ENCODE measurements around the gene MYH3. TPM values are rescaled to one million over a fixed set of nuclear protein-coding genes. Genes with fewer than 3 reads are reported as not detected.

MYH3 gene
- total RNA-seq, 5 donors from 2014 or later (not counting 1 experiment from before 2014, with no cell fraction given) = 6.6 to 12.1 (median 11.1) TPM

DNA sequence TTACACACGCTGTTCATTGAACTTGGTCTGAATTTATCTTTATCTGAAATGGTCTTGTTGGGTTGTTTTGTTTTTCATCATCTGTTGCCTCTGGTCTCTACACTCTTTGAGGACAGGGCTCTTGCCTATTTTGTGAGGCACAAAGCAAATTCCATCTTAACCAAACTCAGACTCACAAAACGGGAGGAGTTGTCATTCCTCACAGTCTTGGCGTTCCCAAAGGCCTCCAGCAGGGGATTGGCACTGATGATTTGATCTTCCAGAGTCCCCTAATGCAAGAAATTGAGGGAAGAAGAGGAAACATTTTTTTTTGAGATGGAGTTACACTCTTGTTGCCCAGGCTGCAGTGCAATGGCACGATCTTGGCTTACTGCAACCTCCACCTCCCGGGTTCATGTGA lies 8.7 kb downstream of the MYH3 start:
- peaks cover 0 to 9% of the 10 kb centered on the region in 2 experiments for H3K4me1 ChIP-seq (ENCODE audit: control insufficient read depth in 1 of 2, extremely low read depth in 1 of 2, insufficient read depth in 2 of 2, low read length in 2 of 2)
- Mint-ChIP-seq H3K4me1 (peaks cover 6 to 10% (median 7%) of the 10 kb centered on the region in 3 donors), H3K27me3 (no peaks in the 10 kb centered on the region), H3K4me3 (no peak overlapping the region), H3K36me3 (peaks cover 13% of the 10 kb centered on the region), H3K9me3 (no peaks in the 10 kb centered on the region), H3K27ac (no peak overlapping the region)
- no peak for ATAC-seq (replicated peaks in 1 of 4)
- H3K4me3 ChIP-seq (ENCODE audit: control insufficient read depth in 1 of 2, extremely low read depth in 1 of 2, low read length in 1 of 2) = no peak overlapping the region
- no peaks in the 10 kb centered on the region for H3K9me3 ChIP-seq
- no peak for DNase-seq
- ChIA-PET CTCF (interaction anchor here in 1 of 2 donors (1.2 kb wide), 1 partner anchor 31 kb away, joined by 4 read pairs; no protein-coding TSS in a partner anchor), POLR2A (no interaction called here)
- no CpG with 5 or more reads among the region's 5 CpGs for WGBS (ENCODE audit: insufficient coverage)
- peaks cover 0 to 6% of the 10 kb centered on the region in 2 experiments for H3K27me3 ChIP-seq (replicated peaks in 1 of 2; ENCODE audit: control insufficient read depth in 2 of 2, extremely low read depth in 1 of 2, insufficient read depth in 2 of 2, low read length in 1 of 2)
- peaks cover 0 to 10% of the 10 kb centered on the region in 2 donors for H3K36me3 ChIP-seq (ENCODE audit: control insufficient read depth in 2 of 2, extremely low read depth in 1 of 2, insufficient read depth in 1 of 2, low read length in 1 of 2)
- H3K27ac ChIP-seq (ENCODE audit: low read length) = no peak overlapping the region

DNA sequence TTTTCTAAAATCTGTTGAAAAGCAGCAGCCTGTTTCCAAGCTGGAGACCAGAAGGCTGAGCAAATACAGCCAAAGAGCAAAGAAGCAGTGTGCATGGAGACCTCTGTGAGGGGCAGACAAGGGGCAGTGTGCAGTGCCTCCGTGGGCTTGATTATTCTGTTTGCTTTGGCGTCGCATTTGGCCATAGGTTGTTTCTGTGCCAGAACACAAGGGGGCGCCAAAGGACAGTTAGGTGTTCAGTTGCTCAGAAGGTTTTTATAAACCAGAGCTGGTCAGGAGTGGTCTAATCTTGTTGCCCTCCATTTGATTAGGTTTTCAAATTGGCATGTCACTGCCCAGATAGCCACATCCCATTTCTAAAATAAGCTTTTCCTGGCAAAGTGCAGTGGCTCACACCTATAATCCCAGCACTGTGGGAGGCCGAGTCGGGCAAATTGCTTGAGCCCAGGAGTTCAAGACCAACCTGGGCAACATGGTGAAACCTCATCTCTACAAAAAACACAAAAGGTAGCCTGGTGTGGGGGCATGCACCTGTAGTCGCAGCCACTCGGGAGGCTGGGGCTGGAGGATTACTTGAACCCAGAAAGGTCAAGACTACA lies 10.6 kb downstream of the MYH3 start:
- ATAC-seq (replicated peaks in 1 of 4) (peak; percentile 43 to 76 (median 68)), DNase-seq (peak; percentile 33 to 84 (median 62))
- Histone ChIP-seq H3K4me1 (ENCODE audit: control insufficient read depth in 1 of 2, extremely low read depth in 1 of 2, insufficient read depth in 2 of 2, low read length in 2 of 2) (peaks cover 0 to 2% of the 10 kb centered on the region in 2 experiments), H3K36me3 (ENCODE audit: control insufficient read depth in 2 of 2, extremely low read depth in 1 of 2, insufficient read depth in 1 of 2, low read length in 1 of 2) (peaks cover 4 to 21% of the 10 kb centered on the region in 2 donors), H3K9me3 (no peaks in the 10 kb centered on the region), H3K27me3 (replicated peaks in 1 of 2; ENCODE audit: control insufficient read depth in 2 of 2, extremely low read depth in 1 of 2, insufficient read depth in 2 of 2, low read length in 1 of 2) (no peaks in the 10 kb centered on the region), H3K27ac (ENCODE audit: low read length) (no peak overlapping the region), H3K4me3 (ENCODE audit: control insufficient read depth in 1 of 2, extremely low read depth in 1 of 2, low read length in 1 of 2) (no peak overlapping the region)
- Mint-ChIP-seq H3K27ac (no peak overlapping the region), H3K27me3 (no peaks in the 10 kb centered on the region), H3K9me3 (no peaks in the 10 kb centered on the region), H3K4me1 (peaks cover 0 to 4% (median 0%) of the 10 kb centered on the region in 3 donors), H3K4me3 (no peak overlapping the region), H3K36me3 (peaks cover 25% of the 10 kb centered on the region)
- 52% methylated on average over 7 of the region's 8 CpGs for WGBS (ENCODE audit: insufficient coverage)
- POLR2A ChIA-PET = no interaction called here
- CTCF ChIA-PET = interaction anchor here (0.6 to 3.4 kb wide), 17 partner anchors 12 to 998 kb away, joined by 3 to 35 read pairs (median 4); no protein-coding TSS in a partner anchor

DNA sequence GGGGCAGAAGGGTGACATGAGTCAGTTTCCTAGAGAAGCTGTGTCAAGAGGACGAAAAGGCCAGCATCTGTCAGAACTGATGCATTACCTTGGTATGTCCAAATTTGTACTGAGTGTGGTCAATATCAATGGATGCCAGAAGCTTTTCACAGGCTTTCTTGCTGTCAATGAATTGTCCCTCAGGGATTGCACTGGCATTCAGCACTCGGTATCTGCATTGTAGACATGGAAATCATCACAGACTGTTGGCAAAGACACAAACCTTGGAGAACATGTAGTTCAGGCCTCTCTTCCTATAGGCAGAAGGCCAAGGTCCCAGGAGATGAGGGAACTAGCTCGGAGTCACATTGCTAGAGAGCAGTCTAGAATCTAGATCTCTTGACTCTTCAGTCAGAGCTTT lies 16.6 kb downstream of the MYH3 start:
- Histone ChIP-seq H3K27ac (ENCODE audit: low read length) (no peak overlapping the region), H3K4me1 (ENCODE audit: control insufficient read depth in 1 of 2, extremely low read depth in 1 of 2, insufficient read depth in 2 of 2, low read length in 2 of 2) (no peaks in the 10 kb centered on the region), H3K4me3 (ENCODE audit: control insufficient read depth in 1 of 2, extremely low read depth in 1 of 2, low read length in 1 of 2) (no peak overlapping the region), H3K9me3 (no peaks in the 10 kb centered on the region), H3K36me3 (ENCODE audit: control insufficient read depth in 2 of 2, extremely low read depth in 1 of 2, insufficient read depth in 1 of 2, low read length in 1 of 2) (peaks cover 14 to 50% of the 10 kb centered on the region in 2 donors), H3K27me3 (replicated peaks in 1 of 2; ENCODE audit: control insufficient read depth in 2 of 2, extremely low read depth in 1 of 2, insufficient read depth in 2 of 2, low read length in 1 of 2) (no peaks in the 10 kb centered on the region)
- DNase-seq (no peak), ATAC-seq (replicated peaks in 1 of 4) (no peak)
- Mint-ChIP-seq H3K4me1 (no peaks in the 10 kb centered on the region), H3K27ac (no peak overlapping the region), H3K4me3 (no peak overlapping the region), H3K36me3 (peaks cover 64% of the 10 kb centered on the region), H3K27me3 (no peaks in the 10 kb centered on the region), H3K9me3 (no peaks in the 10 kb centered on the region)
- CTCF ChIA-PET = interaction anchor here in 1 of 2 donors (1.6 kb wide), 1 partner anchor 9 kb away, joined by 3 read pairs; no protein-coding TSS in a partner anchor
- POLR2A ChIA-PET = no interaction called here
- WGBS (ENCODE audit: insufficient coverage) = 80% methylated on average over 3 of the region's 3 CpGs

DNA sequence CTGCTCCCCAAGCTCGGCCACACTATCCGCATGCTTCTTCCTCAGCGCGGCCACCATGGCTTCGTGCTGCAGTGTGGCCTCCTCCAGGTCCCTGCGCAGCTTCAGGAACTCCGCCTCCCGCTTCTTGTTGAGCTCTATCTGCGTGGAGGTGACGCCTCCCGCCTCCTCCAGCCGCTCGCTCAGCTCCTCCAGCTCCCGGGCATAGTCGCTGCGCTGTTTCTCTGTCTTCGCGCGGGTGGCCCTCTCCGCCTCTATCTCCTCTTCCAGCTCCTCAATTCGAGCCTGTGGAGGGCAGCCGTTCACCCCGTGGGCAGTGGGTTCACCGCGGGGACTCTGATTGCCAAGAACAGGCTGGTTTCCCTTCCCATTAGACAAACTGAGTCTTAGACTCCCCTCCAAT lies 19.0 kb downstream of the MYH3 start:
- peaks cover 14 to 46% of the 10 kb centered on the region in 2 donors for H3K36me3 ChIP-seq (ENCODE audit: control insufficient read depth in 2 of 2, extremely low read depth in 1 of 2, insufficient read depth in 1 of 2, low read length in 1 of 2)
- H3K4me3 Mint-ChIP-seq = no peak overlapping the region
- ATAC-seq (replicated peaks in 1 of 4) (no peak), DNase-seq (no peak)
- ChIA-PET CTCF (no interaction called here), POLR2A (no interaction called here)
- no peaks in the 10 kb centered on the region for H3K4me1 ChIP-seq (ENCODE audit: control insufficient read depth in 1 of 2, extremely low read depth in 1 of 2, insufficient read depth in 2 of 2, low read length in 2 of 2)
- H3K27ac Mint-ChIP-seq = no peak overlapping the region
- H3K4me3 ChIP-seq (ENCODE audit: control insufficient read depth in 1 of 2, extremely low read depth in 1 of 2, low read length in 1 of 2) = no peak overlapping the region
- H3K36me3 Mint-ChIP-seq = peaks cover 68% of the 10 kb centered on the region
- no peaks in the 10 kb centered on the region for H3K9me3 ChIP-seq
- H3K27me3 Mint-ChIP-seq = no peaks in the 10 kb centered on the region
- WGBS (ENCODE audit: insufficient coverage) = 94% methylated on average over 25 of the region's 25 CpGs
- no peak overlapping the region for H3K27ac ChIP-seq (ENCODE audit: low read length)
- H3K9me3 Mint-ChIP-seq = no peaks in the 10 kb centered on the region
- no peaks in the 10 kb centered on the region for H3K27me3 ChIP-seq (replicated peaks in 1 of 2; ENCODE audit: control insufficient read depth in 2 of 2, extremely low read depth in 1 of 2, insufficient read depth in 2 of 2, low read length in 1 of 2)
- peaks cover 0 to 6% (median 0%) of the 10 kb centered on the region in 3 donors for H3K4me1 Mint-ChIP-seq

DNA sequence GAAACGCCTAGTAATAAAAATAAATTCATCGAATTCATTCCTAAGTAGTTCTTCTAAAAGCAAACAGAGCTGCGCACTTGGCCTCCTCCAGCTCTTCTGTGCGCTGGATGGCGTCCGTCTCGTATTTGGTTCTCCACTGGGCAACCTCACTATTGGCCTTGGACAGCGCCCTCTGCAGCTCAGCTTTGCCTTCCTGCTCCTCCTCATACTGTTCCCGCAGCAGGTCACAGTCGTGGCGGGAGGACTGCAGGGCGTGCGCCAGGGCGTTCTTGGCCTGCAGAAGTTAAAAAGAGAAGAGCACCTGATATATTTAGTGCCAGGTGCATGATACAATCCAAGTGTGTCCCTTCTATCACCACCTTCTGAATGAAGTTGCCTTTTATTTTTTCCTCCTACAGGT lies 21.8 kb downstream of the MYH3 start:
- Mint-ChIP-seq H3K4me1 (peaks cover 0 to 8% (median 2%) of the 10 kb centered on the region in 3 donors), H3K9me3 (no peaks in the 10 kb centered on the region), H3K27ac (no peak overlapping the region), H3K36me3 (peaks cover 57% of the 10 kb centered on the region), H3K4me3 (no peak overlapping the region), H3K27me3 (no peaks in the 10 kb centered on the region)
- no peak for ATAC-seq (replicated peaks in 1 of 4)
- CTCF ChIA-PET = interaction anchor here (0.6 to 1.4 kb wide), 4 partner anchors 10 to 51 kb away, joined by 3 to 5 read pairs (median 4); no protein-coding TSS in a partner anchor
- Histone ChIP-seq H3K4me3 (ENCODE audit: control insufficient read depth in 1 of 2, extremely low read depth in 1 of 2, low read length in 1 of 2) (no peak overlapping the region), H3K27ac (ENCODE audit: low read length) (no peak overlapping the region), H3K27me3 (replicated peaks in 1 of 2; ENCODE audit: control insufficient read depth in 2 of 2, extremely low read depth in 1 of 2, insufficient read depth in 2 of 2, low read length in 1 of 2) (no peaks in the 10 kb centered on the region), H3K36me3 (ENCODE audit: control insufficient read depth in 2 of 2, extremely low read depth in 1 of 2, insufficient read depth in 1 of 2, low read length in 1 of 2) (peaks cover 9 to 33% of the 10 kb centered on the region in 2 donors), H3K9me3 (no peaks in the 10 kb centered on the region), H3K4me1 (ENCODE audit: control insufficient read depth in 1 of 2, extremely low read depth in 1 of 2, insufficient read depth in 2 of 2, low read length in 2 of 2) (peaks cover 0 to 3% of the 10 kb centered on the region in 2 experiments)
- no peak for DNase-seq
- 99% methylated on average over 7 of the region's 14 CpGs for WGBS (ENCODE audit: insufficient coverage)
- POLR2A ChIA-PET = no interaction called here

DNA sequence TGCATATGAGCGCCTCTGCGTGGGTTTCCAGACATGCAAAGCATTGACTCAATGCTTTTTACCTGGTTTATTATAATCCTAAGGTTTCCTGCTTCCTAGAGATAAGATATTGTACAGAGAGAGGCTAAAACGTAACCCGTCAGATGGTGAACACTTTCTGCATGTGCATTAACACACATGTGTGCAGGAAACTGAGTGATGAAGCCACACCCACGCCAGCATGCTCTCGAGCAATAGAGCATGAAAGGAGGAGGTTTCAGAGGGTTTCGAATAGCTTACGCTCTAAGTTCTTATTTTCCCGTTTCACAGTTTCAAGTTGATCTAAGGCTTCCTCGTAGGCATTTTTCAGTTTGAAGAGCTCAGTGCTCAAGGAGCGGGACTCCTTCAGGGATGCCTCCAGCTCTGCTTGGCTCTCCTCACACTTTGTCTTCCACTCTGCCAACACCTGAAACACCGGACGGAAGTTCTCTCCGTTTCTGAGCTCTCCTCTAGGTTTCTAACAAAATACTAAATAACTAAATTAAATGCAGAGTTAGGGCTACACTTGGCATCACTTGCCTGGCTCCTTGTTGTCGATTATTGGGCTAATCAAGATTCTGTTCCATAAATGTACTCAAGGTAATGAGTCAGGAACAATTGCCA lies 23.2 kb downstream of the MYH3 start:
- Mint-ChIP-seq H3K9me3 (no peaks in the 10 kb centered on the region), H3K27me3 (no peaks in the 10 kb centered on the region), H3K4me3 (no peak overlapping the region), H3K36me3 (peaks cover 54% of the 10 kb centered on the region), H3K4me1 (peaks cover 0 to 8% (median 2%) of the 10 kb centered on the region in 3 donors), H3K27ac (no peak overlapping the region)
- 60% methylated on average over 9 of the region's 15 CpGs for WGBS (ENCODE audit: insufficient coverage)
- H3K4me1 ChIP-seq (ENCODE audit: control insufficient read depth in 1 of 2, extremely low read depth in 1 of 2, insufficient read depth in 2 of 2, low read length in 2 of 2) = peaks cover 0 to 3% of the 10 kb centered on the region in 2 experiments
- peaks cover 5 to 23% of the 10 kb centered on the region in 2 donors for H3K36me3 ChIP-seq (ENCODE audit: control insufficient read depth in 2 of 2, extremely low read depth in 1 of 2, insufficient read depth in 1 of 2, low read length in 1 of 2)
- no peaks in the 10 kb centered on the region for H3K27me3 ChIP-seq (replicated peaks in 1 of 2; ENCODE audit: control insufficient read depth in 2 of 2, extremely low read depth in 1 of 2, insufficient read depth in 2 of 2, low read length in 1 of 2)
- CTCF ChIA-PET = interaction anchor here in 1 of 2 donors (0.8 kb wide), 1 partner anchor 13 kb away, joined by 3 read pairs; no protein-coding TSS in a partner anchor
- ATAC-seq (replicated peaks in 1 of 4) (no peak), DNase-seq (no peak)
- POLR2A ChIA-PET = no interaction called here
- H3K9me3 ChIP-seq = no peaks in the 10 kb centered on the region
- no peak overlapping the region for H3K27ac ChIP-seq (ENCODE audit: low read length)
- H3K4me3 ChIP-seq (ENCODE audit: control insufficient read depth in 1 of 2, extremely low read depth in 1 of 2, low read length in 1 of 2) = no peak overlapping the region
